22Rv1 (cell line): Measurements from ENCODE around the gene FAM89A.

Experiments used
- ZFX ChIP-seq: fragments of 450-650 bp; IDR thresholded peaks from 2 replicates; pipeline ENCODE4 v1.6.1; 2017; ENCODE audit warnings: antibody characterized with exemption, borderline replicate concordance
- TF ChIP-seq, protein P1 (sequence below): fragments of 450-650 bp; IDR thresholded peaks from 2 replicates; pipeline ENCODE4 v1.5.1; 2017; ENCODE audit warnings: mild to moderate bottlenecking

DNA sequence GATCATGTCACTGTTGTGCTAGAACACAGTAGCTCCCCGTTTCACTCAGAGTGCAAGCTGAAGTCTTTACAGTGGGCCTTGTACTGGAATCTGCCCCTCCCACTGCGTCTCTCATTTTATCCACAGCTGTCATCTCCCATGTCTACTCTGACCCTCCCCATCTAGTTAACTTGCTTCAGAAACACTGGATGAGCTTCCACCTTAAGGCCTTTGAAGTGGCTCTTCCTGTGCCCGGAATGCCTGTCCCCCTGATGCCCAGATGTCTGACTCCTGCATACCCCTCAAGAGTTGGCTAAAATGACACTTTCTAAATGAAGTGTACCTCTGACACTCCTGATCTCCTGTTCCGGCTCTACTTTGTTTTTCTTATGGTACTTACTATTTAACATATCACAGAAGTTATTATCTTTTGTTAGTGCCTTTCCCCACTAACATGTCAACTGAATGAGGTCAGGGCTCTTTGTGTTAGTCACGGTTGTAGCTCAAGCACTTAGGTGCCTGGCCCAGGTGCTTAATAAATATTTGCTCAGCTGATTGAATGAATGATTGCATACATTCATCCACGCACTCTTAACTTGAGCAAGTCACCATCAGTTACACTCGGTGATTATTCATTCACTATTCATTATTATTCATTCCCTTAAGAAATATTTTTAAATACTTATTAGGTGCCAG lies 47.8 kb downstream of the FAM89A start:
- TF ChIP-seq, protein P1, sequence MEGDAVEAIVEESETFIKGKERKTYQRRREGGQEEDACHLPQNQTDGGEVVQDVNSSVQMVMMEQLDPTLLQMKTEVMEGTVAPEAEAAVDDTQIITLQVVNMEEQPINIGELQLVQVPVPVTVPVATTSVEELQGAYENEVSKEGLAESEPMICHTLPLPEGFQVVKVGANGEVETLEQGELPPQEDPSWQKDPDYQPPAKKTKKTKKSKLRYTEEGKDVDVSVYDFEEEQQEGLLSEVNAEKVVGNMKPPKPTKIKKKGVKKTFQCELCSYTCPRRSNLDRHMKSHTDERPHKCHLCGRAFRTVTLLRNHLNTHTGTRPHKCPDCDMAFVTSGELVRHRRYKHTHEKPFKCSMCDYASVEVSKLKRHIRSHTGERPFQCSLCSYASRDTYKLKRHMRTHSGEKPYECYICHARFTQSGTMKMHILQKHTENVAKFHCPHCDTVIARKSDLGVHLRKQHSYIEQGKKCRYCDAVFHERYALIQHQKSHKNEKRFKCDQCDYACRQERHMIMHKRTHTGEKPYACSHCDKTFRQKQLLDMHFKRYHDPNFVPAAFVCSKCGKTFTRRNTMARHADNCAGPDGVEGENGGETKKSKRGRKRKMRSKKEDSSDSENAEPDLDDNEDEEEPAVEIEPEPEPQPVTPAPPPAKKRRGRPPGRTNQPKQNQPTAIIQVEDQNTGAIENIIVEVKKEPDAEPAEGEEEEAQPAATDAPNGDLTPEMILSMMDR = no peak
- TF ChIP-seq ZFX = no peak
